Ramos (cell line): ENCODE data around the gene PIEZO1.

Experiments used
- in situ Hi-C: fragments of 300-500 bp; cut with MboI; formaldehyde crosslinking; loops from one replicate; pipeline ENCODE4 v1.14.3; 2022; ENCODE audit warnings: low sequenced_read_pairs; ENCODE audit not compliant: unreplicated experiment

The PIEZO1 gene

DNA sequence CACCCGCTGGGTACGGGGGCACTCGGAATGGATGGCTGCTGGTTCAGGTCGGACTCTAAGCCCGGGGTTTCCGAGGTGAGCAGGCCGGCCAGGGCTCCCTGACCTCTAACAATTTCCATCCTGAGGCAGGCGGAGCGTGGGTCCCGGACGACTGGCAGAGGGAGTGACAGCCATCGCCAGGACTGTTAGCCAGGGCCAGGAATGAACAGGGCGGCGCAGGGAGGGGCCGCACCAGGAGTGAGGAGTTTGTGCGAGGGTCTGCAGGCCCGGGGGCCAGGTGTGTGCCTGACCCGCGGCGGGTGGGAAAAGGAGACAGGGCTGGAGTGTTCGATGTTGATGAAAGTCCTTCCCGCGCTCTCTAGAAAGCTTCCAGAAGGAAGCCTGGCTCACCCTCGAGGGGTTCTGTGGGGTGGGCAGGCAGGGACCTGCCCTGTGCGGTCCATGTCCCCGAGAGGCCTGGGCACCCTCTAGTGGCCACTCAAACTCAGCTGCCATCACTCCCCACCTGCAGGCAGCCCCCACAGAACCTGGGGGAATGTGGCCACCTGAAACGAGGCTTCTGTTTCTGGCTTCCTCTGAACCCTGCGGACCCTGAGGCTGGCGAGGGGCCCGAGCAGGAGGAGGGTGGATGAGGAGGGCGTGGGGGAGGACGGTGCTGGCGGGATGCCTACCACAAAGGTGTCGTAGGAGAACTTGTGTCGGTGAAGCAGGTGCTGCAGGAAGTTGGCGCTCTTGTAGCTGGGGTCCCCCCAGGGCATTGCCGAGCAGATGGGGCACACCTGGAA lies 87.0 kb downstream of the PIEZO1 start:
- in situ Hi-C loops: no loop called here

- in situ Hi-C loops: no loop called here
These were observed 87.7 kb downstream of the PIEZO1 start for GRCh38 chr16:88697116-88697830.

- in situ Hi-C loops: no loop called here
These were observed 88.6 kb downstream of the PIEZO1 start for GRCh38 chr16:88696441-88696840.

GRCh38 chr16:88695753-88696152 lies 89.3 kb downstream of the PIEZO1 start:
- in situ Hi-C loops: no loop called here

- in situ Hi-C loops: no loop called here
These were observed 89.8 kb downstream of the PIEZO1 start for GRCh38 chr16:88695218-88695617.

GRCh38 chr16:88694221-88695087 lies 90.6 kb downstream of the PIEZO1 start:
- in situ Hi-C loops: no loop called here

DNA sequence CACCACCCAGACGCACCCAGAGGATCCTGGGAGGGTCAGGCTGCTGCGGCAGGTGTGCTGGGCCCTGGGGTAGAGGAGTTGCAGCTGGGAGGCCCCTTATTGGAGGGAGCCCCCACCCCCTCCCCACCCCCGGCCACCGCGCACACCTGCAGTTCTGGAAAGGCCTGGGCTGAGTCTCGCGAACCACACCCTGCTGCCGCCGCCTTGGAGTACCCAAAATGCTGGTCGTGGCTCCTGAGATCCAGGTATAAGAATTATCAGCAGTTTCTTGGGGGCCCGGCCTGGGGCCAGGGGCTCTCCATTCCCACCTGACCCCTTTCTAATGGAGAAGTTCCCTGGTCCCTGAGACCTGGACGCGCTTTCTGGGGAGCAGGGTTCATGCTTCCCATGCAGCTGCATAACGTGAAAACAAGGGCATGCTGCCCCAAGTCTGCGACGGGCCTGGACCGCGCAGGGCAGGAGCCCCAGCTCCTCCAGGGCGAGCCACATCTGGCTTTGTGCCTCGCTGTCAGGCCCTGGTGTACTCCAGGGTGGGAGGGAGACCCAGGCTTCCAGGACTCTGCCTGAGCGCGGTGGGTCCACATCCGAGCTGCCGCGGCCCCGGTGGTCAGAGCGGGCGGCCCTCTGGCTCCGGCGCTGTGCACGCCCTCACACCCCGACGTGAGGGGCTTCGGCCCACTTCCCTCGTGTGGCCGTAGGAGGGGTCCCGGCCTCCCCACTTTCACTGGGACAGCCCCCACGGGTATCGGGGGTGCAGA lies 91.4 kb downstream of the PIEZO1 start:
- in situ Hi-C loops: no loop called here

DNA sequence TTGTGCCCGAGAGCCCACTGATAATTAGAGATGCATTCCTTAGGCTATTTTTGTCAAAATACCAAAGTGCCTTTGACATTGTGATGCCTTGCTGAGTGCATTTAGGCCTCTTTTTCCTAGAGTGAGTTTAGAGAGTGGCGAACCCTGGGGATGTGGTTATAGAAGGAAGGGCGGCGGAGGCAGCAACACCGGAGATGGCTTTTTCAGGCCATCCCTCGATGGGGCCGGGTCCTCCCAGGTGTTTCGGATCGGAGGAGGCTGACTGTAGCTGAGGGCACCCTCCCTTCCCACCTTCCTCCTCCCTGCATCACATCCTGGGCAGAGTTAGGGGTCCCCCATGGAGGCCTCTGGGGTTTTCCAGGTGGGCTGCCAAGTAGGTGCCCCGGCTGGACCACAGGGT lies 92.2 kb downstream of the PIEZO1 start:
- in situ Hi-C loops: no loop called here

- in situ Hi-C loops: no loop called here
These were observed 93.0 kb downstream of the PIEZO1 start for GRCh38 chr16:88691924-88692560.

DNA sequence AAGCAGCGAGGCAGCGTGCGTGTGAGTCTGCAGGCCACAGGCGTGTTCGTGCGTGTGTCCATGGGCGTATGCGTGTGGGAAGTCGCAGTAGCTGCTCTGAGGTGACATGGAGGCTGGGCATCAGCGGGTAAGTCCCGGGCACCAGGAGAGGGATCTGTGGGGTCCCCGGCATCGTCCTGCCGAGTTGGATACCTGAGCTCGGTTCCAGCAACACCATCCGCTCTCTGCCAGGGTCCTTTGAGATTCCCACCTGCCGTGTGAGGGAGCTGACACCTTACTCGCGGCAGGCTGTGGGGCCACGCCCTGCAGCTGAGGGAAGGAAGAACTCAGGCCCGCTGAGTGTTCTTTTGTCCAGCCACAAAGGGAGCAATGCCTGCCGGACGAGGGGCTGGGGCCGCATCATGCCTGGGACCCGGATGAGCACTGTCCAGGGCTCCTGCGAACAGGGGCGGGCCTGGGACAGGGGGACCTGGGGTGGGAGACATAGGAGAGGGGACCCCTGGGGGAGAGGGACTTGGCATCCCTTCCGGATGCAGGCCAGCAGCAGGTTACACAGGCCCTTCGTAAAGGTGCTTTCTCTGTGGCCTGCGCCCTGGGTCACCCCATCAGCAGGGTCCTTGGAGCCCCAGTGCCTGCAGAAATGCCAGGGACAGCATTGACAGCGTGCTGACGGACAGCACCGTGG lies 93.7 kb downstream of the PIEZO1 start:
- in situ Hi-C loops: no loop called here

- in situ Hi-C loops: no loop called here
These were observed 94.5 kb downstream of the PIEZO1 start for GRCh38 chr16:88690341-88691128.

DNA sequence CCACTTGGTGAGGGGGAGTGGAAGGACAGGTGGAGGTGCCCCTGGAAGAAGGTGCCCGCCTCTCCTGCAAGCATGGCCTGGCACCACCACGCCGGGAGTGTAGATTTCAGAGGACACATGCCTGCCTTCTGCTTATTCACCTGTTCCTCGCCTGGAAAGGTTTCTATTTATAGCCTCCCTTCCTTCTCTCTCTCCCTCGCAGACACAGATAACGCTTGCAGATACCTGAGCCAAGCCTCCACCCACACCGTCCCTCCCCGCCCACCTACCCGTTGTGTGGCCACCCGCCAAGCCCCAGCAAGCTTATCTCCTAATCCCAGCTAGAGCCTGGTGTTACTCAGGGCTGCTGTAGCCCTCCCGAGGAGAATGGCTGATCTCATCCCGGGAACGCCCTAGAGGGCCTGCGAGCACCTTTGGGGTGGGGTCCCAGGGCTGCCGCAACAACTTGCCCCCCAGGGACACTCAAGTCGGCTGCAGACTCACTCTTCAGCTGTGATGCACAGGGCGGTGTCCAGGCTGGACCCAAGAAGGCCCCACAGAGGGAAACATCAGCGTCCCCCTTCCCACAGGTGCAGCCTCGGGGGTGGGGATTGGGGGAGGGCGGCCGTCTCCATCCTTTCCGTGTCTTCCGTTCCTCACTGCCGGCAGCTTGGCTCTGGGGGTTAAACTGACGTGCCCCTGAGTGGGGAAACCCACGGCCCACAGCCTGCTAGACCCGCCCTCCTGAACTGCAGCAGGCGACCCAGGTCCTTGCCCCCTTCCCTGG lies 96.8 kb downstream of the PIEZO1 start:
- in situ Hi-C loops: no loop called here

DNA sequence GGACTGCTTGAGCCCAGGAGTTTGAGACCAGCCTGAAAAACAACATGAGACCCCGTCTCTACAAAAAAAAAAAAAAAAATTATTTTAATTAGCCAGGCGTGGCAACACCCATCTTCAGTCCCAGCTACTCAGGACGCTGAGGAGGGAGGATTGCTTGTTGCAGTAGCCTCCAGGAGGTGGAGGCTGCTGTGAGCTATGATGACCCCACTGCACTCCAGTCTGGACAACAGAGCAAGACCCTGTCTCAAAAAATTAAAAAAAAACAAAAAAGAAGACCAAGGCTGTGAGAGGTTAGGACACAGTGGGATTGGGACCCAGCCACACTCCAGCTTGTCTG lies 97.4 kb downstream of the PIEZO1 start:
- in situ Hi-C loops: no loop called here

DNA sequence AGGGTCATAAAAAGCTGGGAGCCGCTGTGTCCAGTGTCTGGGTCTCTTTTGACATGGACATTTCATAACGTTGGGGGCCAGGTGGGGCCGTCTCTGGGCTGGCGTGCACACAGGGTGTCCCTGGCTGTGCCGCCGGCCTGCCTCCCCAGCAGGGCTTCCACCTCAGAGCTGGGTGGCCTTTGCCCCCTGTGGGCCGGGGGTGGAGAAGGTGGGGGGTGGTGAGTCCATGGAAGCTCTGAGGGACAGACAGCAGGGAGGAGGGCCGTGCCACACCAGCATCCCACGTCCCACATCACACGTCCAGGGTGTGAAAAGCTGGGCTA lies 97.8 kb downstream of the PIEZO1 start:
- in situ Hi-C loops: no loop called here

DNA sequence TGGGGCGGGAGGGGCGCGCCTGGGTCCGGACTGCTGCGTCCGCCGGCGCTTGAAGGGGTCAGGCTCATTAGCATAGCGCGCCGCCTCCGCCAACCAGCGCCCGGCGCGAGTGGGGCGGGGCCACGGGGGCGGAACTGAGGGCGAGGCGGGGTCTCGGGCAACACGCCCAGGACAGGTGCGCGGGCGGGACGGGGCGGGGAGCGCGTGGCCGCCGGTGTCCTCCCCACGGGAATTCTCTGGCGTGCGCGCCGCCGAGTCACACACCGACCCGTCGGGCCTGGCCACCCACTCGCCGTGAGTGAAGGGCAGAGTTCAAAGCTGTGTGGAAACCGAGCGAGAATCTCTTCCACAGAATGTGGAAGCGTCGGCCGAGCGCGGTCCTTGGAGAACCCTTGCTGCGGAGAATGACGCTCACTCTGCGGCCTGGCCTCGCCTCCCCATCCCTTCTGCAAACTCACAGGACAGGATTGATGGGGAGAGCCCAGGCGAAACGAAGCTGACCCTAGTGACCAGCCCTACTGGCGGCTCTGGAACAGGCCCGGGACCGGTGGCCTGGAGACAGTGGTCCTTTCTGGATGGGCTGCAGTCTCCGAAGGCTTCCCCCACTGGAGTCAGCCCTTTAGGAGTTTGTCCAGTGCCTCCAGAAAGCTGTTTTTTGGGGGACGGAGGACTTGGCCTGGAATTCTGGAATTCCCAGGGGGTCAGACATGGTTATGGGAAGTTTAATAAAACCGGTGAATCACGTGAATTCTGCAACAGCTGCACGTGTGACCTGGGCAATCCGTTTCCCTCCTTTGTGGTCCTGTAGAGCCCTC lies 98.4 kb downstream of the PIEZO1 start, which contains the start of gene SNAI3:
Gene SNAI3, minus strand, starts transcription at position 69 of the 815 bp plus-strand sequence. CDS start 101 bp downstream, outside the sequence.
- in situ Hi-C loops: no loop called here

DNA sequence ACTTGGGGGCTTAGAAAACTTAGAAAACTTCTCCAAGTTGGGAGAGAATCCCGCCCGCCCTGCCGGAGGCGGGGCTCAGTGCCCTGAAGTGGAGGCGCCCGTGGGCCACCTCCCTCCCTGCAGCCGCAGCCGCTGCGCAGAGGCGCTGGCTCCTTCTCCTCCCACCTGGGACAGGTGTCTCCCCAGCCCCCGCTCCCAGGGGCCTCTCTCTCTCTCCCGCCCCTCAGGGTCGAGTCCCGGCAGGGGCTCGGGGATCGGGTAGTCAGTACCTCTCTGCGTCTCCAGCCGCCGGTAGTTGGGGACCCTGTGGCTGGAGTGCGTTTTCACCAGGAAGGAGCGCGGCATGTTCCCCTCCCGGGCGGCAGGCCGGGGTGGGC lies 99.0 kb downstream of the PIEZO1 start:
- in situ Hi-C loops: no loop called here
